Measurements from ENCODE around the gene TMOD1.
"Not testable (repeated sequence)": the region's sequence is repeated elsewhere in the genome, so short reads cannot be mapped to it uniquely, and the experiment has no call there.

GRCh38 chr9:97586909-97587308 is 85.4 kb downstream of the TMOD1 start:
- TF ChIP-seq, protein P1, sequence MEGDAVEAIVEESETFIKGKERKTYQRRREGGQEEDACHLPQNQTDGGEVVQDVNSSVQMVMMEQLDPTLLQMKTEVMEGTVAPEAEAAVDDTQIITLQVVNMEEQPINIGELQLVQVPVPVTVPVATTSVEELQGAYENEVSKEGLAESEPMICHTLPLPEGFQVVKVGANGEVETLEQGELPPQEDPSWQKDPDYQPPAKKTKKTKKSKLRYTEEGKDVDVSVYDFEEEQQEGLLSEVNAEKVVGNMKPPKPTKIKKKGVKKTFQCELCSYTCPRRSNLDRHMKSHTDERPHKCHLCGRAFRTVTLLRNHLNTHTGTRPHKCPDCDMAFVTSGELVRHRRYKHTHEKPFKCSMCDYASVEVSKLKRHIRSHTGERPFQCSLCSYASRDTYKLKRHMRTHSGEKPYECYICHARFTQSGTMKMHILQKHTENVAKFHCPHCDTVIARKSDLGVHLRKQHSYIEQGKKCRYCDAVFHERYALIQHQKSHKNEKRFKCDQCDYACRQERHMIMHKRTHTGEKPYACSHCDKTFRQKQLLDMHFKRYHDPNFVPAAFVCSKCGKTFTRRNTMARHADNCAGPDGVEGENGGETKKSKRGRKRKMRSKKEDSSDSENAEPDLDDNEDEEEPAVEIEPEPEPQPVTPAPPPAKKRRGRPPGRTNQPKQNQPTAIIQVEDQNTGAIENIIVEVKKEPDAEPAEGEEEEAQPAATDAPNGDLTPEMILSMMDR (IDR thresholded peaks at IDR 0.05) = not testable (repeated sequence)
- TF ChIP-seq ZFX (IDR thresholded peaks at IDR 0.05; ENCODE audit: borderline replicate concordance) = not testable (repeated sequence)

All from 22Rv1 (cell line).